Bronchial epithelial cell (primary cell): ENCODE data around the gene EIF4B. TPM values are rescaled to one million over a fixed set of nuclear protein-coding genes. Genes with fewer than 3 reads are reported as not detected.

Experiments used
- DNase-seq: peaks from one replicate; pipeline ENCODE4 v3.0.0-alpha.2; 2010; ENCODE audit warnings: low read depth
- FAIRE-seq: peaks from 2 replicates; lab custom pipeline; 2011; peaks lifted over from hg19 to GRCh38; lab: Jason Lieb, UNC
- H3K27me3 ChIP-seq: 2 replicates; pipeline ENCODE4 v1.5.1; 2011; ENCODE audit warnings: low read length; ENCODE audit not compliant: control insufficient read depth, insufficient read depth
- H3K36me3 ChIP-seq: 2 replicates; pipeline ENCODE4 v1.5.1; 2011; ENCODE audit warnings: low read length; ENCODE audit not compliant: control insufficient read depth, insufficient read depth
- H3K4me3 ChIP-seq: 2 replicates; pipeline ENCODE4 v1.5.1; 2011; ENCODE audit warnings: mild to moderate bottlenecking, low read depth, low read length, control low read depth
- total RNA-seq: library from RNA; depleted of rRNA; stranded (reverse); fragments of >200 nt; gene quantifications from 2 replicates; pipeline ENCODE4 v1.2.1, GENCODE V29; 2014
- TF ChIP-seq, protein P1 (sequence below): IDR thresholded peaks from 2 replicates; pipeline ENCODE4 v1.5.1; 2011; ENCODE audit warnings: mild to moderate bottlenecking, moderate library complexity, low read length, control low read depth, inconsistent platforms; ENCODE audit not compliant: insufficient read depth, severe bottlenecking

The EIF4B gene
- total RNA-seq, 1 donor from 2014 or later = 2,183 TPM

DNA sequence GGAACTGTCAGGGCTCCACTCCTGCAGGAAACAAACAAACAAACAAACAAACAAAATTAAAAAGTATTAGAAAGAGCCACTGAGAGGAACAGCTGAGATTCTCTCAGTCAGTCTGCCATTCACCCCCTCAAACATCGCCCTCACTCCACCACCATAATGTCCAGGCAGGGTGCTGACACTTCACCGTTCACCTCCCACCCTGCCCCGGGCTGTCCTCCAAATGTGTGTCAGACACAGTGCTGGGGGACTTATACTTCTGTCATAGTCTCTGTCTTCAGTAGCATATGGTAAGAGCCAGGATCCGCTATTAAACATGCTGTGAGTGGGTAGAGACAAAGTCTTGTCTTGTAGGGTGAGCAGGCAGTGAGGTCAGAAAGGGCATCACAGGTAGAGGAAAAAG lies 29.1 kb upstream of the EIF4B start:
- no peak for FAIRE-seq
- peaks cover 3% of the 10 kb centered on the region for H3K27me3 ChIP-seq
- DNase-seq = no peak
- TF ChIP-seq, protein P1, sequence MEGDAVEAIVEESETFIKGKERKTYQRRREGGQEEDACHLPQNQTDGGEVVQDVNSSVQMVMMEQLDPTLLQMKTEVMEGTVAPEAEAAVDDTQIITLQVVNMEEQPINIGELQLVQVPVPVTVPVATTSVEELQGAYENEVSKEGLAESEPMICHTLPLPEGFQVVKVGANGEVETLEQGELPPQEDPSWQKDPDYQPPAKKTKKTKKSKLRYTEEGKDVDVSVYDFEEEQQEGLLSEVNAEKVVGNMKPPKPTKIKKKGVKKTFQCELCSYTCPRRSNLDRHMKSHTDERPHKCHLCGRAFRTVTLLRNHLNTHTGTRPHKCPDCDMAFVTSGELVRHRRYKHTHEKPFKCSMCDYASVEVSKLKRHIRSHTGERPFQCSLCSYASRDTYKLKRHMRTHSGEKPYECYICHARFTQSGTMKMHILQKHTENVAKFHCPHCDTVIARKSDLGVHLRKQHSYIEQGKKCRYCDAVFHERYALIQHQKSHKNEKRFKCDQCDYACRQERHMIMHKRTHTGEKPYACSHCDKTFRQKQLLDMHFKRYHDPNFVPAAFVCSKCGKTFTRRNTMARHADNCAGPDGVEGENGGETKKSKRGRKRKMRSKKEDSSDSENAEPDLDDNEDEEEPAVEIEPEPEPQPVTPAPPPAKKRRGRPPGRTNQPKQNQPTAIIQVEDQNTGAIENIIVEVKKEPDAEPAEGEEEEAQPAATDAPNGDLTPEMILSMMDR = no peak
- no peaks in the 10 kb centered on the region for H3K36me3 ChIP-seq
- no peak overlapping the region for H3K4me3 ChIP-seq

DNA sequence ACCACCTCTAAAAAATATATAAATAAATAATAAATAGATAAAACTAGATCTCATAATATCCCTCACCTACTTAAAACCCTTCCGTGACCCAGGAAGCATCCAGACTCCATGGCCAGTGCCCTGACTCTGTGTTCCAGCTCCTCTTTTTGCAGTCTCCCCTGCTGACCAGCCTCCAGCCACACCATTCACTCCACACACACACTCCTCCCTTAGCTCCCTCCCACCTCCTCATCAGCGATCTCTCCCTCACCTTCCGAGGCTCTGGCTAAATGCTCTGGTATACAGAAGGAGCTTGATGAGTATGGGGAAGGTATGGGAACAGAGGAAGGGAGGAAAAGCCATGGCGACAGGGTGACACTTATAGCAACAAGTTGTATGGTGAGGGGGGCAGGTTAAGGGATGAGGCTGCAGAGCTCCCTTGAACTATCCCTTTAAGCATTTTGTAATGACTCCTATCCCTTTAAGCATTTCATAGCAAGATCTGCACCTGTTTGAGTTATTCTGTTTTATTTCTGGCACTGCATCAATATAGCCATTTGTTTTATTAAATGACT lies 26.1 kb upstream of the EIF4B start:
- TF ChIP-seq, protein P1 = no peak
- DNase-seq (no peak), FAIRE-seq (no peak)
- Histone ChIP-seq H3K4me3 (no peak overlapping the region), H3K36me3 (no peaks in the 10 kb centered on the region), H3K27me3 (peaks cover 3% of the 10 kb centered on the region)

DNA sequence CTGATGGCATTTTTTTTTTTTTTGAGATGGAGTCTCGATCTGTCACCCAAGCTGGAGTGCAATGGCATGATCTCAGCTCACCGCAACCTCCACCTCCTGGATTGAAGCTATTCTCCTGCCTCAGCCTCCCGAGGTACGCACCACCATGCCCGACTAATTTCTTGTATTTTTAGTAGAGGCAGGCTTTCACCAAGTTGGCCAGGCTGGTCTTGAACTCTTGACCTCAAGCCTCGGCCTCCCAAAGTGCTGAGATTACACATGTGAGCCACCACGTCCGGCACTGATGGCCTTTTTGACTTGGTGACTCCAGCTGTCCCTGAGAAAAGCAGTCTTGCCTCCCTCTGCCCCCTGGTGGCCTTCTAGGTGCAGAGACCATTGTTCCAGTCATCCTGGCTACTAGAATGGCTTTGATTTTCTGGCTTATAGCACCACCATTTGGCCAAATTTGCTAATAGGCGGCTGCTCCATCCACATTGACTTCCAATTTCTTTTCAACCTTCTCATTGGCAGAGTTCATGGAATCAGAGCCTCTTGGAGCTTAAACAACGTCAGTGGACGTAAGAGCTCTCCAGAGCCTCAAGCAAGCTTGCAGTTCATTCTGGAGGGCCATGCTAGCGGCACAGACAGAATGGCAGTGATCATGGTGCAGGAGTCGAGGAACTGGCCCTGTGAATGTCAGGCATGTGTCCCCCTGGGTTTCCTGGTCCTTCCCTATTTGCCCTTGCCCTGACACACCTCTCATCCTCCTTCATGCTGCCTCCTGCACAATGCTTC lies 25.4 kb upstream of the EIF4B start:
- FAIRE-seq (peak; percentile 13), DNase-seq (peak; percentile 82)
- H3K4me3 ChIP-seq = no peak overlapping the region
- peaks cover 3% of the 10 kb centered on the region for H3K27me3 ChIP-seq
- no peaks in the 10 kb centered on the region for H3K36me3 ChIP-seq
- TF ChIP-seq, protein P1 = peak; percentile 95

DNA sequence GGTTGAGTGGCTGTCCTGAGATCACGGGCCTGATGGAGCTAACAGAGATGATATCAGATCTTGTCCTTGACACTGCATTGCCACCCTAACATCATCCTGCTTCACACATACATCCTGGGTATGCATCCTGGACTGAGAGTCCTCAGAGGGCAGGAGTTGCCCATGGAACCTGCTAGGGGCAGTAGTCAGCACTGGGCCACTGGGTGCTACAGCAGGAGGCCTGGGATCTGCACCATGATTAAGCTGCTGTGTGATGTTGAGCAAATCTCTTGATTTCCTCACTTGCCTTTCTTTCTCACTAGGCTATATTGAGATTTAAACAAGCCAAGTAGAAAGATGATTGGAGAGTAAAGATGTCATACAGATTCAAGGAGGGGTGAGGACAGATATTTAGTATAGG lies 22.1 kb upstream of the EIF4B start:
- H3K27me3 ChIP-seq = no peaks in the 10 kb centered on the region
- H3K4me3 ChIP-seq = no peak overlapping the region
- DNase-seq (no peak), FAIRE-seq (no peak)
- H3K36me3 ChIP-seq = no peaks in the 10 kb centered on the region
- TF ChIP-seq, protein P1 = peak; percentile 11

DNA sequence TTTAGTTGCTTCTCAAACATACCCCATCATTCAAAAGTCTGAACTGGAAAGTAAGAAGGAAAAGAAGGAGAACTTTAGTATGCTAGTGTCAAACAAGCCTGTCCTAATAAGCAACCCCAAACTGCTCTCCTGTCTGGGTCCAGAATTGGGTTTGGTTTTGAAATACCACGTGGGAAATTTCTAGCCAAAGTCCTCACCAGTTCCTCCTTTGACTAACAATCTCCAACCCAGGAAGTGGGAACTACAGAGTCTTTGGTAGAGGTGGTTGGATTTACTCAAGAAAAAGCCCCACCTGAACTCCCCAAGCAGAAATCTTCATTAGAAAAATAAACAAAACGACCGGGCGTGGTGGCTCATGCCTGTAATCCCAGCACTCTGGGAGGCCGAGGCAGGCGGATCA lies 17.4 kb upstream of the EIF4B start:
- FAIRE-seq (no peak), DNase-seq (no peak)
- TF ChIP-seq, protein P1 = no peak
- H3K27me3 ChIP-seq = no peaks in the 10 kb centered on the region
- H3K4me3 ChIP-seq = no peak overlapping the region
- no peaks in the 10 kb centered on the region for H3K36me3 ChIP-seq
